NCI-H2196 (cell line): Measurements from ENCODE around the gene ATP5F1D.
A peak's percentile ranks its signal among the peaks of the same experiment; 100 is the strongest.
"Not testable (repeated sequence)": the region's sequence is repeated elsewhere in the genome, so short reads cannot be mapped to it uniquely, and the experiment has no call there.

Experiments
- DNase-seq: peaks from one replicate; lab custom pipeline; 2025; ENCODE audit not compliant: unreplicated experiment; lab: John Stamatoyannopoulos, UW

ATP5F1D gene

DNA sequence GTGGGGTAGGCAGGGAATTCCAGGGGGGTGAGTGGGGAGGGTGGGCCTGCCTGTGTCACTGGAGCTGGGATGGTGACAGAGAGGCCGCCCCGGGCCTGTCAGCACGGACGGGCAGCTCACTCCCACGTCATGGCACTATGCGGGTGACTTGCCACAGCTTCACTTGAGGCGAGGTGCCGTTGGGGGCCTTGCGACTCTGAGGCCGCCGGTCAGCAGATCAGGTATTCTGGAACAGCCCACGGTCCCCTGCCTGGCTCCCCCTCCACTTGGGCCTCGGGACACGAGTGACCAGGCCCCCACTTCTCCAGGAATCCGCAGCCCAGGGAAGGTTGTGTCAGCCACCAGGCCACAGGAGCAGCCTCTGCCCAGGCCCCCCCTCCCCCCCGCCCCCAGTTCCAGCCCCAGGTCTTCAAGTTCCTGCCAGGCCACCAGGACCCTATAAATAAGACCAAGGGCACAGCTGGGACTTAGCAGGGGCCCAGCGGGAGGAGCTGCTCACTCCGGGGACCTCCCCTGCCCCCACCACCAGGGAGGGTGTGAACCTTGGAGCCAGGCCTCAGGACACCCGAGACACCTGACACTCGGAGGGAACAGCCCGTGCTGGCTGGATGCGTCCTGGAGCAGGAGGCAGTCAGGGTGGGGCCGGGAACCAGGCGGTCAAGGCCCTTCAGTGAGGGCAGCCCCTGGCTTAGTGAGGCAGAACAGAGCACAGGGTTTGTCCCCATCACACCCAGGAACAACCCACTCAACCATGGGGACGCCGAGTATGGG lies 4.1 kb downstream of the ATP5F1D start:
- DNase-seq = peak; percentile 12

DNA sequence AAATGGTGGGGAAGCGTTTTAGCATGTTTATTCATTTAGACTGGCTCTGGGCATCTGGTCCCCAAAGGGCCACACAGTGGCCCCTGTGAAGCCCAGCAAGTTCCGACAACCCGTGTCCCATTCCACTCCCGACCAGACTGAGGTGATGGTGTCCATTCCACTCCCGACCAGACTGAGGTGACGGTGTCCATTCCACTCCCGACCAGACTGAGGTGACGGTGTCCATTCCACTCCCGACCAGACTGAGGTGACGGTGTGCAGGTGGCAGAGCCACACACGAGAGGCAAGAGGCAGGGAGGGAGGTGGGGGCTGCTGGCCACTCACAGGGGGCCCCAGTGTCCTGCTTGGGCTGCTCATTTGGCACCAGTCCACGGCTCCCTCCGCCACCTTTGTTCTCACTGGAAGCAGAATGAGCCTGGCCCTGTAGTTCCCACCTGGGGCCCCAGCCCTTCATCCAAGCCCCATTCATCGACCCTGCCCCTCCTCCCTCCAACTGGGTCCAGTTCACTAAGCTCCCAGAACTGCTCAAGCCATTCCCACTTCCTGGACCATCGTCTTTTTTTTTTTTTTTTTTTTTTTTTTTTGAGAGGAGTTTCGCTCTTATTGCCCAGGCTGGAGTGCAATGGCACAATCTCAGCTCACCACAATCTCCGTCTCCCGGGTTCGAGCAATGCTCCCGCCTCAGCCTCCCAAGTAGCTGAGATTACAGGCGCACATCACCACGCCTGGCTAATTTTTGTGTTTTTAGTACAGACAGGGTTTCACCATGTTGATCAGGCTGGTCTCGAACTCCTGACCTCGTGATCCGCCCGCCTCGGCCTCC lies 4.9 kb downstream of the ATP5F1D start:
- DNase-seq = not testable (repeated sequence)

DNA sequence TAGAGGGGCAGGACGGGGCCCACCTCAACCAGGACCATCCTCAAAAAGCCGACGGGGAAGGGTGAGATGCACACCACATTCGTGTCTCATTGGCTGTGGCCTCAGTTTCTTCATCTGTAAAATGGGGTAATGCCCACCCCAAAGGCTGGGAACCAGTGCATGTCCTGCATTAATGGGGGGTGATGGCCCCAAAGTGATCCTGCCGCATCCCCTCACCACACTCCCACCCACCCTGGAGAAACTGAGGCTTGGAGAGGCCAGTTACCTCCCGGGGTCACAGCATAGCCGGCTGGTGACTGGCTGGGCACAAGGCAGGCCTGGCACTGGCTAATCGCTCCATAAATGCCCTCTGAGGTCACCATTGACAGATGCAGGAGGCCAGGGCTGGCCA lies 6.2 kb downstream of the ATP5F1D start:
- DNase-seq = no peak

DNA sequence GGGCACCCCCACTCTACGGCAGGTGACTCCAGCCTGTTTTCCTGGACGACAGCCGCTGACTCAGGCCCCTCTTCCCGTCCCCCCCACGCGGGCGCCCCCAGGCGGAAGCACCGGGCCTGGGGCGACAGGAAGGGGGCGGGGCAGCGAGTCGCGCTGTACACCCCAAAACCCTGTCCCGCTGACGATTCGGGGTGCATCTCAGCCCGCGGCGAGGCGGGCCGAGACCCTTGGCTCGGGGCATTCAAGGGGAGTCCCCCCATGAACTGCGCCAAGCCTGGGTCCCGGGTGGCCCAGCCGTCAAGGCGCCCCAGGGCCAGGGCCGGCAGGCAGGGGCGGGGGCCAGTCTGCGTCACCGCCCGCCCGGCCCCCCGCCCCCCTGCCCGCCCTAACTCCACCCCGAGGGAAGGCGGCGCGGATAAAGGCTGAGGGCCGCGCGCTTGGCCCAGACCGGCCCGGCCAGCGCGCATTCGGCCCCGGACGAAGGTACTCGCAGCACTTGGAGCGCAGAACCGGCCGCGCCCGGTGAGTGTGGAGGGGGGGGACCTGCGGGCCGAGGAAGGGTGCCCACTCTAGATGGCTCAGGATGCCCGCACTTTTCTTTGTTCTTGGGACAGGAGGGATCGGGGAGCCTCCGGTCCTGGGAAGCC lies 6.7 kb downstream of the ATP5F1D start, which contains the start of gene MIDN:
TSS of gene MIDN (plus strand) at position 445 of the 647 bp plus-strand sequence. CDS start 1,714 bp downstream, outside the sequence.
- peak; percentile 91 for DNase-seq

DNA sequence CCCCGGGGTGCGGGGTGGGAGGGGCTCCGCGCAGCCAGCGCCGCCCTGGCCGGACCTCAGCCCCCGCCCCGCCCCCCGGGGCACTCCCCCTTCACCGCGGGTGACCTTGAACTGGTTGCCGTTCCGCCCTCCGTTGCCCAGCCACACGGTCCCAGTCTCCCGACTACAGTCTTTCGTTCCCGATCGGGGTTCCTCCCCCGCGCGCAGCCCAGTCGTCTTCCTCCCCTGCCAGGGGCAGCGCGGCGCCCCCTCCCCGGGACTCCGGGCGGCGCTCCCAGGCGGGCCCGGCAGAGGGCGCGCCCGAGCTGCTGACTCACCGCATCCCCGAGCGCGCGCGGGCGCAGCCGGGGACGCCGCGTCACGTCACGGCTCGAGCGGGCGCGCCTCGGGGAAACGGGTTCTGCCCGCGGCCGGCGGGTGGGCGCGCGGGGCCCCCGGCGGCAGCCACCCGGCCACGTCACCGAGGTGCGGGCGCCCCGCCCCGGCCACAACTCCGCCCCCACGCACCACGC lies 7.3 kb downstream of the ATP5F1D start:
- peak; percentile 91 for DNase-seq

DNA sequence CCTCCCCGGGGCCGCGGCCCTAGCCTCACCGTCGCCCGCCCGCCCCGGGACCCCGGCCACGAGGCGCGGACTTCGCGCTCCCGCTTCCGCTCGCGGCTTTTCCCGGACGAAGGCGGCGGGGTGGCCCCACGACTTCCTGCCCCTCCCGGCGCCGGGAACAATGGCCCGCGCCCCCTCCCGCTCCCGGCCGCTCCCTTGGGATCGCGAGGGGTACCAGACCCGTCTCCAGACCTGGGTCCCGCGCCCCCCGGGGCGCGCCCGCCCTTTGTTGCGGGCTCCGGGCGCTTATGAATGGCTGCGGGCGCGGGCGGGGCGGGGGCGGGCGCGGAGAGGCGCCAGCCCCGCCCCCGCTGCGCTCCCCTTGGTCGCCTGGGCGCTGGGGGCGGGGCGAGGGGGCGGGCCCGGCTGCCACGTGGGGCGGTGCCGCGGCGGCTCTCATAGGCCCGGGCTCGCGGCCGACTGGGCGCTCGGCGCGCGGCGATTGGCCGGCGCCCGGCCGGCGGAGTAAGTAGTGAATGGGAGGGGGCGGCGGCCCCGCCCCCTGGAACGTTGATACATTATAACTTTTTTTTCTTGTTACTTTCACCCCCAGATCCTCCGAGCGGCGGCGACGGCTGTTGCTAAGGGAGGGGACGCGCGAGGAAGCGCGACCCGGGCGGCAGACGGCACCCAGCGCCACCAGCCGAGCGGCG lies 7.9 kb downstream of the ATP5F1D start:
- DNase-seq = peak; percentile 95

DNA sequence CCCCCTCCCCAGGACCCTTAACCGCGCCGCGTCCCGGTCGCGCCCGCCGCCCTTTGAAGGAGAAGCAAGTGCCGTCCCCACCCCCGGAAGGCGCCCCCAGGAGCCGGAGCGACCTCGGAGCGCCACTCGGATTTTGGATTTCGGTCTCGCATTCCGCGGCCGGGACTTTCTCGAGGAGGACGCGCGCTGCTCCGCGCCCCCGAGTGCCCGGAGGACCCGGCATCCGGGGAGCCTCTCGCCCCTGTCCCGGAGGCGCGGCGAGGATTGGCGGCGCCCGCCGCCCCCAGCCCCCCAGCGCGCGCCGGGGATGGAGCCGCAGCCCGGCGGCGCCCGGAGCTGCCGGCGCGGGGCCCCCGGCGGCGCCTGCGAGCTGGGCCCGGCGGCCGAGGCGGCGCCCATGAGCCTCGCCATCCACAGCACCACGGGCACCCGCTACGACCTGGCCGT lies 8.5 kb downstream of the ATP5F1D start:
- DNase-seq = no peak

DNA sequence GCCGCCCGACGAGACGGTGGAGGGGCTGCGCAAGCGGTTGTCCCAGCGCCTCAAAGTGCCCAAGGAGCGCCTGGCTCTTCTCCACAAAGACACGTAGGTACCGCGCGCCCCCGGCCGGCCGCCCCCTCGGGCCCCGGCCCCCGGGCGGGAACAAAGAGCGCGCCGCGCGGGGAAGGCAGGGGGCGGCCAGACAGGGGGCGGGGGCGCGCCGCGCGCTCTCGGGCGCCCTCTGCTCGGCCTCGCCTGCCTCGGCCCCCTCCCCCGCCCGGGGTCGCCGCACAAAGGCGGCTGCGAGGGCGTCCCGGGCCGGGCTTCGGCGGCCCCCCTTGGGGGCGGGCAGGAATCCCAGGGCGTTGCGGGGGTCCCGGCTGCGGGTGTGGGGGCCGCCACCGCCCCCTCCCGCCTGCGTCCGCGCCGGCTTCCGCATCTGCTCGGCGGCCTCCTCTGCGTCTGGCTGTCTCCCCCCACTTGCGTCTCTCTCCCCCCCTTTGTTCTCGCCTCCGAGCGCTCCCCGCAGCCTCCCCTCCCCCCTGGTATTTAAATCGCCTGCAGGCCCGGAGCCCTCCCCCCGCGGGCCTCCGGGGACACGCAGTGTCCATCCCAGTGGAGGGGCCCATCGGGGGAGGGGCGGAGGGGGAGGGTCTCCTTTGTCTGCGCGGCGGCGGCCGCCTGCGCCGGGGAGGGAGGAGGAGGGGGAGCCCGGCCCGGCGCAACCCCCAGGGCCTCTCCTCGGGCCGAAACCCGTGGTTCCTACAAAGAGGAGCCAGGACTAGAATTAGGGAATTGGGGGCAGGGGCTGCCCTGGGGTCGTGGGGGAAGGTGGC lies 9.1 kb downstream of the ATP5F1D start:
- DNase-seq = peak; percentile 47

DNA sequence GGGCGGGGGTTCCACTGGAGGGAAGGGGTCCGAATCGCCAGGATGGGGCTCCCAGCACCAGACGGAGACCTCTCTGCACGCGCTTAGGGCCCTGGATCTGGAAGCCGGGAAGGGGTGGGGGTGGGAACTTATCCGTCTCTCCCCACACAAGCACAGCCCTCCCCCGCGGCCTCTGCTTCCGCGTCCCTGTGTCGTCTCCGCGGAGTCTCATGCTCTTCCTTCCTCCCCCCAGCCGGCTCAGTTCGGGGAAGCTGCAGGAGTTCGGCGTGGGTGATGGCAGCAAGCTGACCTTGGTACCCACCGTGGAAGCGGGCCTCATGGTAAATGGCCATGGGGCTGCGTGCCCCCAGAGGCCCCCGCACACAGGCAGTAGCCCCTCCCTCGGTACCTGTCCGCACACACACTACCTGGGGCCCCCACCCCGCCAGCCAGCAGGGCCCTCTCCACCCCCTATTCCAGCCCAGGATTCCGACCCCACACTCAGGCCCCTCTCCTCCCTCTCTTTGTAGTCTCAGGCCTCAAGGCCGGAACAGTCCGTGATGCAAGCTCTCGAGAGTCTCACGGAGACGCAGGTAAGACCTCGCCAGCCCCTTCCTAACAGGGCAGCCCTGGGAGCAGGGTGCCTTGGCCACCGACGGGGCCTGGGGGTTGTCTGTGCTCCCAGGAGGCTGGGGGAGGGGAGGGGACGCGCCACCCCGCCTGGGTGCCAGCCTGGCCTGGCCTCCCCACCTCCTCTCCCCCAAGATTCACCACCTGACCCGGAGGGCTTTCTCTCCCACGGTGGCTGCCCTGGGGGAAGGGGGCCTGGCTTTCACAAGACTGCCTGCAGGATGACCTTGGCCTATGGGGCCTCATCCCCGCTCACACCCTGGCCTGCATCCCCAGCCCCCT lies 10.0 kb downstream of the ATP5F1D start:
- peak; percentile 57 for DNase-seq

DNA sequence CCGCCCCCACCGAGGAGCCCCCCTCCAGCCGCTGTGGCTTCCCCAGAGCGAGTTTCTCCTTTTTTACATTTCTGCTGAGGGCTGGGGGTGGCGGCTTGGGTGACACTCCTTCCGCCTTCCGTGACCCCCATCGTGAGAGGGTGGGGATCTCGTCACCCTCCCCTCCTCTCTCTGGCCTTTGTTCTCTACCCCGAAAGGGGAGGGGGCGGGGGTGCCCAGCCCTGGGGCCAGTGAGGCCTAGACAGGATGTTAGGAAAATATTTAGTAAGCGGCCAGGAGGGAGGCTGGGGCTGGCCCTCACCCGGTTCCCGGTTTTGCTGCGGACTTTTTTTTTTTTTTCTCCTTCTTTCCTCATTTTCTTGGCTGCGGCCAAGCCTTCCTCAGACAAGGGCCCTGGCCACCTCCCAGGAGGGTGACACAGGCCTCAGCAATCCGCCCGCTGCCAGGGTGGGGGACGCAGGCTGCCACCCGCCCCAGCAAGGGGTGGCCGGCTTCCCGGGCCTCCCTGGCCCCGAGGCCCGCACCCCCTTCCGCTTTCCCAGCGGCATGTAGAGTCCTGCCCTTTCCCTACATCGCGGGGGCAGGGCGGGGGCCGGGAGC lies 10.8 kb downstream of the ATP5F1D start:
- peak; percentile 83 for DNase-seq

DNA sequence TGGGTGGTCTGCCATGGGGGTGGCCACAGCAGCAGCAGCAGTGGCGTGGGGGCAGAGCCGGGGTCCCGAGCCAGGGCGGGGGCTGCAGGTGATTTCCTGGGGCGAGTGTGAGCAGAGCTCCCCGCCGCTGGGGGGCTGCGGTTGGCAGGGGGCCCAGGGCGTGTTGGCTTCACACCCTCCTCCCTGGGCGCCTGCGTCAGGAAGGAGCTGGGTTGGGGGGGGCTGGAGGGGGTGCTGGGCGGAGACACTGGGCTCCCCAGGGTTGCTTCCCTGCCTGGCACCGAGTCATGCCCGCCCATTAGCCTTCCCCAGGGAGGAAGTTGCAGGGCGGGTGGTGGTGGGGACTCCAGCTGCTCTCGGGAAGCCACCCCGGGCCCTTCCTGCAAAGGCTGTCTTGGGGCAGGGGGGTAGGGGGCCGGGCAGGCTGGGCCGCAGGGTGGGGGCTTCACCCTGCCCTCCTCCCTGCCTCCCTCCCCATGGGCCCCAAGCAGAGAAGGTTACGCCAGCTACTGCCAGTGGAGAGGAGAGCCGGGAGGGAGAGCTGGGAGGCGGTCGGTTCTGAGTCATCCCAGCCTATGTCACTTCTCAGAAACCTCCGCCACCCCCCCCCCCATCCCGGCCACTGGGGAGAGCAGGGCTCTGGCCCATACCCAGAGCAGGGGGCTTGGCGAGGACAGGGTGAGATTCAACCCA lies 11.4 kb downstream of the ATP5F1D start:
- peak; percentile 96 for DNase-seq

DNA sequence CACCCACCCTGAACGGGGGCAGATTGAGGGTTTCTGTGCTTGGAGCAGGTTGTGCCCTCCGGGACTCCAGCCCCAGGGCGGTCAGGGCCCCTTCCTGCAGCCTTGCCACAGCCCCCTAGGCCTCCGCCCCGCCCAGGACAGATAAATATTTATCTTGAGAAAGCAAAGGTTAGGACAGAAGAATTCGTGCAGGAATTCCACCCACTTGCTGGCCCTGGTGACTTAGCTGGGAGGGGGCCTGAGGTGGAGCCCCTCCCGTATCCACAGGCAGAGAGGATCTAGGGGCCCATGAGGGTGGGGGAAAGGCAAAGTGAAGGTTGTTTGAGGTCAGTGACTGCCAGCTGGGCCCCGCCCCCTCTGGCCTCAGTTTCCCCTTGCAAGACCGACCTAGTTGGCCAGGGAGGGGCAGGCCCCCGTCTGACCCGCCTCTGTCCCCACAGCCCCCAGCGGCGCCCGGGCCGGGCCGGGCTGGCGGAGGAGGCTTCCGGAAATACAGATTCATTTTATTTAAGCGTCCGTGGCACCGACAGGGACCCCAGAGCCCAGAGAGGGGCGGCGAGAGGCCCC lies 12.0 kb downstream of the ATP5F1D start:
- no peak for DNase-seq

DNA sequence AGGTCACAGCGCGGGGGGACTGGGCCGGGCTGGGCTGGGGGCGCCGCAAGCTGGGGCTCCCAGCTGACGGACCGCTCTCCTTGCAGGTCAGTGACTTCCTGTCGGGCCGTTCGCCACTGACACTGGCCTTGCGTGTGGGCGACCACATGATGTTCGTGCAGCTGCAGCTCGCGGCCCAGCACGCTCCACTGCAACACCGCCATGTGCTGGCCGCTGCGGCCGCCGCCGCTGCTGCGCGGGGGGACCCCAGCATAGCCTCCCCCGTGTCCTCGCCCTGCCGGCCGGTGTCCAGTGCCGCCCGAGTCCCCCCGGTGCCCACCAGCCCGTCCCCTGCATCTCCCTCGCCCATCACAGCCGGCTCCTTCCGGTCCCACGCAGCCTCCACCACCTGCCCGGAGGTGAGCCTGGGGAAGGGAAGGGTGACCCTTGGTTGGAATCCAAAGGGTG lies 12.6 kb downstream of the ATP5F1D start:
- no peak for DNase-seq

DNA sequence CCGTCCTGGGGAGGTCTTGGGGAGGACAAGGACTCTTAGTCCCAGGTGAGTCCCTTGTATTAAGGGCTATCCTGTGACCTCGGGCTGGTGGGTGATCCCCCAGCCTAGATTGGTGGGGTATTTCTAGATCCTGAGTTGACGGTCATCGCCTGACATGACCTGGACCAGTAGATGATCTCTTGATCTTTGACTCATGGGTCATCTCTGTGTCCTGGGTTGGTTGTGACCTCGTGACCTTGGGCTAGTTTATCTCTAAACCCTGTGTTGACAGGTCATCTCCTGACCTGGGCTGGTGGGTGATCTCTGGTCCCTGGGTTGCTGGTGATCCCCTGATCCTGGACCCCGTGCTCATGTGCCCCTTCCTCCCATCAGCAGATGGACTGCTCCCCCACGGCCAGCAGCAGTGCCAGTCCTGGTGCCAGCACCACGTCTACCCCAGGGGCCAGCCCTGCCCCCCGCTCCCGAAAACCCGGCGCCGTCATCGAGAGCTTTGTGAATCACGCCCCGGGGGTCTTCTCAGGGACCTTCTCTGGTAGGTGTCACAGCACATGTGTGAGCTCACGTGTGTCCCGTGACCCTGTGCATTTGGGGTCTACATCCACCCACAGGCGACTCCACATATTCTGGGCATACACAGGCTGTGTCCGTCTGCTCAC lies 13.1 kb downstream of the ATP5F1D start:
- no peak for DNase-seq

DNA sequence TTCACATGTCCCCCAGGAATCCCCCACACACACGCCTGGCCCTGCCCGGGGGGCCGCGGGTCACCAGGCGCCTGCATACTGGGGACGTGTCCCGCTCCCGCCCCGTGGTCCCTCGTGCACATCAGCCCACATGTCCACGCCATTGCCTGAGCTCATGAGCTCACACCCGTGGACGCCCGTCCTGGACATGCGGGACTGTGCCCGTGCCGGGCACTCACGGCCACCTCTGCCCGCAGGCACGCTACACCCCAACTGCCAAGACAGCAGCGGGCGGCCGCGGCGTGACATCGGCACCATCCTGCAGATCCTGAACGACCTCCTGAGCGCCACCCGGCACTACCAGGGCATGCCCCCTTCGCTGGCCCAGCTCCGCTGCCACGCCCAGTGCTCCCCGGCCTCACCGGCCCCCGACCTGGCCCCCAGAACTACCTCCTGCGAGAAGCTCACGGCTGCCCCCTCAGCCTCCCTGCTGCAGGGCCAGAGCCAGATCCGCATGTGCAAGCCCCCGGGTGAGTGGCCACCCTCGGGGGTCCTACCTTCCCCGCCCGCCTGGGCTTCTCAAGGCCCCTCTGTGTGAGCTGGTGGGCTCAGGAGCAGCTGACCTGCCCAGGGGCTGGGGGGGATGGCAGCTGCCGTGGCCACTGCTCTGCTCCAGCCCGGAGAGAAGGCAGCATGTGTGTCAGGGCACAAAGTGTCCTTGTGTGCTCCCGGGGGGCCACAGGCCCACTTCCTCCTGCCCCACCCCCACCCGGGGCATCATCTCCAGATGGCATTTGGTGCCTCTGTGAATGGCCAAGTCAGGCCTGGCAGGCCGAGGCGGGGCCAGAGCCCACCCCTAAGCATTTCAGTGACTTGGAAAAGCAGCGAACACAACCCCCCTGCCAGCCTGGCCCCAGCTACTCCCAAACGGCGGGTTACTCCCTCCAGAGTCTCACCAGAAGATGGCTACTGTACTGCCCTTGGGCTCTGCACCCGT lies 13.9 kb downstream of the ATP5F1D start:
- DNase-seq = no peak
